Neuron (in vitro differentiated cells): ENCODE data around the gene GPC3.

ENCODE experiments used
- H2AFZ ChIP-seq: one replicate; pipeline ENCODE4 v1.6.1; 2013; ENCODE audit warnings: low read depth, mild to moderate bottlenecking, inconsistent platforms, low read length, moderate library complexity
- H3K27me3 ChIP-seq: one replicate; pipeline ENCODE4 v1.6.1; 2013; ENCODE audit warnings: low read length; ENCODE audit not compliant: insufficient read depth
- H3K36me3 ChIP-seq: one replicate; pipeline ENCODE4 v1.6.1; 2013; ENCODE audit warnings: low read length; ENCODE audit not compliant: insufficient read depth
- H3K4me1 ChIP-seq: one replicate; pipeline ENCODE4 v1.6.1; 2013; ENCODE audit warnings: low read length; ENCODE audit not compliant: insufficient read depth
- H3K4me3 ChIP-seq: 2 replicates; pipeline ENCODE4 v1.5.1; 2013; ENCODE audit warnings: mild to moderate bottlenecking, low read length, moderate library complexity
- H3K9me3 ChIP-seq: one replicate; pipeline ENCODE4 v1.6.1; 2013; ENCODE audit warnings: low read length

Gene GPC3

GRCh38 chrX:133546441-133546840 is 439.0 kb downstream of the GPC3 start:
- H2AFZ ChIP-seq: no peak overlapping the region
- H3K9me3 ChIP-seq: no peaks in the 10 kb centered on the region
- no peaks in the 10 kb centered on the region for H3K4me1 ChIP-seq
- no peaks in the 10 kb centered on the region for H3K36me3 ChIP-seq
- H3K27me3 ChIP-seq: no peaks in the 10 kb centered on the region
- no peak overlapping the region for H3K4me3 ChIP-seq

- no peaks in the 10 kb centered on the region for H3K27me3 ChIP-seq
- H3K36me3 ChIP-seq: no peaks in the 10 kb centered on the region
- H3K9me3 ChIP-seq: no peaks in the 10 kb centered on the region
- no peak overlapping the region for H3K4me3 ChIP-seq
- H2AFZ ChIP-seq: no peak overlapping the region
- H3K4me1 ChIP-seq: no peaks in the 10 kb centered on the region
Measured at GRCh38 chrX:133544778-133545177, 440.6 kb downstream of the GPC3 start.

GRCh38 chrX:133544115-133544514 is 441.3 kb downstream of the GPC3 start:
- Histone ChIP-seq H3K27me3 (no peaks in the 10 kb centered on the region), H3K4me1 (no peaks in the 10 kb centered on the region), H2AFZ (no peak overlapping the region), H3K36me3 (no peaks in the 10 kb centered on the region), H3K4me3 (no peak overlapping the region), H3K9me3 (no peaks in the 10 kb centered on the region)

- Histone ChIP-seq H3K27me3 (no peaks in the 10 kb centered on the region), H3K36me3 (no peaks in the 10 kb centered on the region), H2AFZ (no peak overlapping the region), H3K4me3 (no peak overlapping the region), H3K4me1 (no peaks in the 10 kb centered on the region), H3K9me3 (no peaks in the 10 kb centered on the region)
Measured at GRCh38 chrX:133543654-133544053, 441.7 kb downstream of the GPC3 start.

- Histone ChIP-seq H3K27me3 (no peaks in the 10 kb centered on the region), H3K4me1 (peaks cover 5% of the 10 kb centered on the region), H2AFZ (no peak overlapping the region), H3K4me3 (no peak overlapping the region), H3K36me3 (no peaks in the 10 kb centered on the region), H3K9me3 (no peaks in the 10 kb centered on the region)
Measured at GRCh38 chrX:133542476-133542875, 442.9 kb downstream of the GPC3 start.

- Histone ChIP-seq H3K9me3 (no peaks in the 10 kb centered on the region), H2AFZ (no peak overlapping the region), H3K36me3 (no peaks in the 10 kb centered on the region), H3K4me3 (no peak overlapping the region), H3K27me3 (no peaks in the 10 kb centered on the region), H3K4me1 (peaks cover 5% of the 10 kb centered on the region)
Measured at GRCh38 chrX:133541021-133541420, 444.4 kb downstream of the GPC3 start.

GRCh38 chrX:133538148-133538547 is 447.2 kb downstream of the GPC3 start:
- no peaks in the 10 kb centered on the region for H3K9me3 ChIP-seq
- no peak overlapping the region for H2AFZ ChIP-seq
- no peaks in the 10 kb centered on the region for H3K36me3 ChIP-seq
- no peak overlapping the region for H3K4me3 ChIP-seq
- no peaks in the 10 kb centered on the region for H3K27me3 ChIP-seq
- H3K4me1 ChIP-seq: peaks cover 5% of the 10 kb centered on the region

- Histone ChIP-seq H2AFZ (no peak overlapping the region), H3K27me3 (no peaks in the 10 kb centered on the region), H3K4me3 (no peak overlapping the region), H3K36me3 (no peaks in the 10 kb centered on the region), H3K9me3 (no peaks in the 10 kb centered on the region), H3K4me1 (peaks cover 5% of the 10 kb centered on the region)
Measured at GRCh38 chrX:133537142-133537541, 448.3 kb downstream of the GPC3 start.

- Histone ChIP-seq H2AFZ (no peak overlapping the region), H3K36me3 (no peaks in the 10 kb centered on the region), H3K9me3 (no peaks in the 10 kb centered on the region)
Measured at GRCh38 chrX:133535066-133535465, 450.3 kb downstream of the GPC3 start.

GRCh38 chrX:133534172-133534571 is 451.2 kb downstream of the GPC3 start:
- H3K36me3 ChIP-seq: no peaks in the 10 kb centered on the region
- H3K4me1 ChIP-seq: peaks cover 5% of the 10 kb centered on the region
- no peak overlapping the region for H3K4me3 ChIP-seq
- no peaks in the 10 kb centered on the region for H3K27me3 ChIP-seq
- no peaks in the 10 kb centered on the region for H3K9me3 ChIP-seq
- no peak overlapping the region for H2AFZ ChIP-seq

More at GRCh38 chrX:133535066-133535465, 450.3 kb downstream of the GPC3 start:
- no peak overlapping the region for H3K4me3 ChIP-seq
- H3K4me1 ChIP-seq: peaks cover 5% of the 10 kb centered on the region
- no peaks in the 10 kb centered on the region for H3K27me3 ChIP-seq

GRCh38 chrX:133533249-133533648 is 452.1 kb downstream of the GPC3 start:
- Histone ChIP-seq H3K9me3 (no peaks in the 10 kb centered on the region), H3K4me3 (no peak overlapping the region), H3K36me3 (no peaks in the 10 kb centered on the region)

GRCh38 chrX:133530960-133531359 is 454.4 kb downstream of the GPC3 start:
- Histone ChIP-seq H3K4me1 (no peaks in the 10 kb centered on the region), H2AFZ (no peak overlapping the region), H3K9me3 (no peaks in the 10 kb centered on the region), H3K27me3 (no peaks in the 10 kb centered on the region), H3K4me3 (no peak overlapping the region), H3K36me3 (no peaks in the 10 kb centered on the region)

More at GRCh38 chrX:133533249-133533648, 452.1 kb downstream of the GPC3 start:
- no peak overlapping the region for H2AFZ ChIP-seq
- H3K27me3 ChIP-seq: no peaks in the 10 kb centered on the region
- peaks cover 3% of the 10 kb centered on the region for H3K4me1 ChIP-seq

- H3K9me3 ChIP-seq: no peaks in the 10 kb centered on the region
- H3K4me3 ChIP-seq: no peak overlapping the region
- no peaks in the 10 kb centered on the region for H3K4me1 ChIP-seq
- H3K27me3 ChIP-seq: no peaks in the 10 kb centered on the region
- H2AFZ ChIP-seq: no peak overlapping the region
- H3K36me3 ChIP-seq: no peaks in the 10 kb centered on the region
Measured at GRCh38 chrX:133529578-133529977, 455.8 kb downstream of the GPC3 start.

- H3K4me1 ChIP-seq: no peaks in the 10 kb centered on the region
- no peaks in the 10 kb centered on the region for H3K27me3 ChIP-seq
- no peak overlapping the region for H2AFZ ChIP-seq
- H3K4me3 ChIP-seq: no peak overlapping the region
- H3K9me3 ChIP-seq: no peaks in the 10 kb centered on the region
- H3K36me3 ChIP-seq: no peaks in the 10 kb centered on the region
Measured at GRCh38 chrX:133527825-133528224, 457.6 kb downstream of the GPC3 start.
